Measurements from ENCODE around the gene FAM228B.
"Not testable (repeated sequence)": the region's sequence is repeated elsewhere in the genome, so short reads cannot be mapped to it uniquely, and the experiment has no call there.

The FAM228B gene

GRCh38 chr2:24102677-24103076 is 20.6 kb upstream of the FAM228B start:
- DNase-seq (ENCODE audit: low spot score) = no peak

- DNase-seq (ENCODE audit: low spot score) = no peak
Measured at GRCh38 chr2:24104110-24104650, 19.1 kb upstream of the FAM228B start.

GRCh38 chr2:24104906-24105305 is 18.4 kb upstream of the FAM228B start:
- DNase-seq (ENCODE audit: low spot score) = no peak

- no peak for DNase-seq (ENCODE audit: low spot score)
Measured at GRCh38 chr2:24105816-24106215, 17.5 kb upstream of the FAM228B start.

- DNase-seq (ENCODE audit: low spot score) = no peak
Measured at GRCh38 chr2:24106786-24107185, 16.5 kb upstream of the FAM228B start.

GRCh38 chr2:24107336-24107735 is 15.9 kb upstream of the FAM228B start:
- no peak for DNase-seq (ENCODE audit: low spot score)

- not testable (repeated sequence) for DNase-seq (ENCODE audit: low spot score)
Measured at GRCh38 chr2:24109431-24109830, 13.8 kb upstream of the FAM228B start.

GRCh38 chr2:24110660-24111303 is 12.5 kb upstream of the FAM228B start:
- no peak for DNase-seq (ENCODE audit: low spot score)

GRCh38 chr2:24111407-24111901 is 11.8 kb upstream of the FAM228B start:
- DNase-seq (ENCODE audit: low spot score) = no peak

- no peak for DNase-seq (ENCODE audit: low spot score)
Measured at GRCh38 chr2:24115057-24115456, 8.2 kb upstream of the FAM228B start.

GRCh38 chr2:24117902-24118301 is 5.4 kb upstream of the FAM228B start:
- DNase-seq (ENCODE audit: low spot score) = no peak

- no peak for DNase-seq (ENCODE audit: low spot score)
Measured at GRCh38 chr2:24121066-24121465, 2.2 kb upstream of the FAM228B start.

- DNase-seq (ENCODE audit: low spot score) = no peak
Measured at GRCh38 chr2:24121469-24121868, 1.8 kb upstream of the FAM228B start.

GRCh38 chr2:24122366-24123194 is 689 bp upstream of the FAM228B start:
- DNase-seq (ENCODE audit: low spot score) = no peak

GRCh38 chr2:24123922-24124580 is 782 bp downstream of the FAM228B start:
- DNase-seq (ENCODE audit: low spot score) = no peak

GRCh38 chr2:24125956-24126355 is 2.7 kb downstream of the FAM228B start:
- no peak for DNase-seq (ENCODE audit: low spot score)

- DNase-seq (ENCODE audit: low spot score) = no peak
Measured at GRCh38 chr2:24132543-24132942, 9.3 kb downstream of the FAM228B start.

GRCh38 chr2:24140305-24140704 is 17.0 kb downstream of the FAM228B start:
- DNase-seq (ENCODE audit: low spot score) = not testable (repeated sequence)

- DNase-seq (ENCODE audit: low spot score) = no peak
Measured at GRCh38 chr2:24147364-24147763, 24.1 kb downstream of the FAM228B start.

GRCh38 chr2:24152413-24153197 is 29.3 kb downstream of the FAM228B start:
- DNase-seq (ENCODE audit: low spot score) = no peak

- DNase-seq (ENCODE audit: low spot score) = no peak
Measured at GRCh38 chr2:24153478-24153877, 30.2 kb downstream of the FAM228B start.

GRCh38 chr2:24158131-24158530 is 34.9 kb downstream of the FAM228B start:
- DNase-seq (ENCODE audit: low spot score) = no peak

All from CD4-positive, alpha-beta T cell treated with Interleukin-15 for 4 hours (primary cell).